ENCODE results near the gene SEMA5A.
A peak's percentile ranks its signal among the peaks of the same experiment; 100 is the strongest.

The SEMA5A gene

GRCh38 chr5:9288234-9288633 lies 257.6 kb downstream of the SEMA5A start:
- peak in 31 of 56 donors; percentile 2 to 62 (median 19) for DNase-seq

GRCh38 chr5:9284781-9285307 lies 261.0 kb downstream of the SEMA5A start:
- peak in 3 of 56 donors; percentile 1 to 27 (median 2) for DNase-seq

GRCh38 chr5:9284272-9284671 lies 261.6 kb downstream of the SEMA5A start:
- DNase-seq: no peak

- DNase-seq: no peak
Measured at GRCh38 chr5:9283473-9283872, 262.4 kb downstream of the SEMA5A start.

- DNase-seq: no peak
Measured at GRCh38 chr5:9283021-9283420, 262.9 kb downstream of the SEMA5A start.

DNA sequence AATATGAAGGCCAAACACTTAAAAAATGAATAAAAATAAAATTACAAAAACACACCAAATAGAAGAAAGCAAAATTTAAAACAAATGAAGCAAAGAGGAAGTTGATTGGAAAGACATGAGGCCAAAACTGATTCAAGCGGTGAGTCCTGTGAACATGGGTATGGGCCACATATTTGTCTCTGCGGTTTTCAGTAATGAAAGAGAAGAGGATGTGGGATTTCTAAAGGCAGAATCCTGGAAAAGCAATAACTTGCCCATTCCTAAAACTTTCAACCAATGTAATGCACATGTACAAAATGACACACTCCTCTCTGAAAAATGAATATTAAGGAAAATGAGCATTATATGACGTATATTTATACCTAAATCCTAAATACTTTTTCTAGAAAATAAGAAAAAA lies 263.7 kb downstream of the SEMA5A start:
- DNase-seq: no peak

DNA sequence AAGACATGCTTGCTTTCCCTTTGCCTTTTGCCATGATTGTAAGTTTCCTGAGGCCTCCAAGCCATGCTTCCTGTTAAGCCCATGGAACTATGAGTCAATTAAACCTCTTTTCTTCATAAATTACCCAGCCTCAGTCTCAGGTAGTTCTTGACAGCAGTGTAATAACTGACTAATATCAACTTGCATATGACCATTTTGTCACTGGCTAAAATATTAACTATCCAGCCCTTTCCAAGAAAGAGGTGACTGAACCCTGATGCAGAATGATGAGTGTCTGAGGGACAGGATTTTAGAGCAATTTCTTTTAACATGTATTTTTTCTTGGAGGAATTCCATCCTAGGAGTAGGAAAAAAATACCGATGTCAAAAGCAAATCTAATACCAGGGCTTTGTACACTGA lies 266.1 kb downstream of the SEMA5A start:
- DNase-seq: no peak

- no peak for DNase-seq
Measured at GRCh38 chr5:9278921-9279603, 266.8 kb downstream of the SEMA5A start.

DNA sequence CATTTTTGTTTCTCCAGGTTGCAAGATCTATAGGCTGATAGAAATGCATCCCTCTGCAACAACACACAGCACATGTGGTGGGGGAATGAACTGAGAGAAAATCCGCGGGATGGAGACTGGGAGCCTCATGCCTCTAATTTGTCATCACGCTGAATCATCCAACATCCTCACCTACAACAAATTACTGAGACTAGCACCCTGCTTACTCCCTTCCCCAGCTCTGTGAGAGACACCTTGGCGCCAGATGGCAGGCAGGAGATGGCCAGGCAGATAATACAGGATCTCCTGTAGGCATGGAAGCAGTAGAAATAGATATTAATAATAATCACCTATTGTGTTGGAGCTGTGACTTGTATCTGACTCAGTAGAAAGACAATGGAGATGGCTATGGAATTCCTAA lies 276.9 kb downstream of the SEMA5A start:
- no peak for DNase-seq

DNA sequence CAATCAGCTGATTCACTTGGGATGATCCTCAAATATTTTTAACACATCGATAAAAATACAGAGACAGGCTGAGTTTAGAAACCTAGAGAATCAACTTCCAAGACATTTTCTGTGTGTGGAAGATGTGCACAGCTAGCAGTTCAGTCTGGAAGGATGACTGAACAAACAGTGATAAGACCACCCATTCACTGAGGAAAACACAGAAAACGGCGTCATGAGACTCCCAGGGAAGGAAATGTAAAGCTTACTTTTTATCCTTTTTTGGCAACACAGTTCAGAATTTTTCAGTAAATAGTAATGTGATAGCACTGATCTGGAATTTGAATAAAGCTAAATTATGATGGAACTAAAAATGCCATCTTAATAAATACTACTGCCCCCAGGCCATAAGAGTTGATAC lies 277.6 kb downstream of the SEMA5A start:
- DNase-seq: no peak

- DNase-seq: peak in 1 of 56 donors; percentile 41
Measured at GRCh38 chr5:9265441-9266287, 280.2 kb downstream of the SEMA5A start.

GRCh38 chr5:9264301-9264700 lies 281.6 kb downstream of the SEMA5A start:
- DNase-seq: no peak

DNA sequence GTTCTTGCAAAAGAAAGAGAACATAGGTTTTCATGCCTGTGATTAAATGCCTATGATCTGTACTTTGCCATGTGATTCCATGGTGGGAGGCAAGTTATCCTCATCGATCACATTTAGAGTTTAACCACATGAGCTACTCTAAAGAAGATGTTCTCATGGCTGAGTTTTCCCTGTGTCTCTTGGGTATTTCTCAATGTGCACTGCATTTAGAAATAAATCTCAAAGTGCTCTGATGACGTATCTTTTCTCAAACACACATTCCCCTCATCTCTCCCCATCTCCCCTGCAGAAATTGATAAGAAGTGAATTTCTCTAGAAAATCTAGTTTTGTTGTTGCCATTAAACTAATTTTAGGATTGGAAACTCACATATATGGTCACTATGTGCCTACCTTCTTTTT lies 282.2 kb downstream of the SEMA5A start:
- no peak for DNase-seq

- no peak for DNase-seq
Measured at GRCh38 chr5:9251379-9251980, 294.4 kb downstream of the SEMA5A start.

DNA sequence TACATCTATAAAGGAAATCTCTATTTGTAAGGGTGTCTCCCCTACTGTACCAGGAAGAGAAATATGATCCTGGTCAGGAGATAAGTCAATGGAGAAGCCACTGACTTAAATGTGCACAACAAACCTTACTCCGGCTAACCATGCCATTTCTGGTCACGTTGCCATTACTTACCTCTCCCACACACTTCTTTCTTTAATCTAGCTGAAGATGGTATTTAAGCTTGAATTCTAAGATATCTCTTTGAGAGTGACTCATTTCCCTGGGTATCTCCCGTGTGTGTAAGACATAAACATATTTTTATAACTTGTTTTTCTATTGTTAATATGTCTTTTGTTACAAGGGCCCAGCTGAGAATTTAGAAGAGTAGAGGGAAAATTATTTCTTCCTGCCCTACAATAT lies 296.6 kb downstream of the SEMA5A start:
- DNase-seq: no peak

- DNase-seq: peak in 2 of 56 donors; percentile 15 to 23
Measured at GRCh38 chr5:9245071-9245470, 300.8 kb downstream of the SEMA5A start.

DNA sequence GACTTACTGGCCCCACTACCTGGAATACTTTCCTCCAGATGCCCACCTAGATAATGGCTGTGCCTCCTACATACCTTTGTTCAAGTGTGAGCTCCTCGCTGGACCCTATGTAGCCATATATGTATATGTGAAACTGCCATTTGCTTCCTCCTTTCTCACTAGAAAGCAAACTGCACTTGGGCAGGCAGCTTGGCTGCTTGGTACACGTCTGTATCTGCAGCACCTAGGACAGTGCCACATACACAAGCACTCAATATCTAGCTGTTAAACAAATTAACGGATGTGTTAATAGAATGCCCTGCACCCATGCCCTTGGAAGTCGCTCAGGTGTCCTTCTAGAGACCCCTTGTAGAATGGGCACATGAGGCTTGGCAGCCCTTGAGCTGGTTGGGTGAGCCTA lies 301.5 kb downstream of the SEMA5A start:
- DNase-seq: peak in 1 of 56 donors; percentile 3

- DNase-seq: peak in 1 of 56 donors; percentile 11
Measured at GRCh38 chr5:9241479-9242305, 304.2 kb downstream of the SEMA5A start.

GRCh38 chr5:9240431-9240830 lies 305.4 kb downstream of the SEMA5A start:
- DNase-seq: no peak

- DNase-seq: no peak
Measured at GRCh38 chr5:9239626-9240025, 306.2 kb downstream of the SEMA5A start.

DNA sequence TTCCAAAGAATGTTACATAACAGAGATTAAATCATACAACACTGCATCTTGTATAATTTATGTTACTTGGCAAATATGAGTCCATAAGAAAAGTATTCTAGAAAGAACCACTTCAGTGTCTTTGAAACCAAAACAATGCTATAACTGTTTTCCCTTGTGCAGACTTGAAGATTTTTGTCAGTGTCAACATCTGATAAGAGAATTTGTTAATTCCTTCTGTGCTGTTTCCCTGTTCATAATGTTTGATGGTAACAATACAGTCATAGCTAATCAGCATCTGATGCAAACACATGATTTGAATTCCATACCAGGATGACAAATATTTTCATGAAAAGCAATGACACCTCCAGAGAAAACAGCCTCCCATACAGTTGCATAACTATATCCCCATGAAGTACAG lies 306.8 kb downstream of the SEMA5A start:
- no peak for DNase-seq
